SJSA1 (cell line): ENCODE data around the gene WNT11. TPM values are rescaled to one million over a fixed set of nuclear protein-coding genes. Genes with fewer than 3 reads are reported as not detected.
A peak's percentile ranks its signal among the peaks of the same experiment; 100 is the strongest.

ENCODE experiments used
- DNase-seq, 2 experiments: peaks; one replicate each; pipeline ENCODE4 v3.0.0-alpha.2; 2015 to 2020; ENCODE audit warnings: low spot score in 2 of 2, low read depth in 1 of 2
- H3K27ac ChIP-seq: fragments of 250-450 bp; sonication (Bioruptor Pico); 2 replicates; pipeline ENCODE4 v1.5.1; 2020; ENCODE audit warnings: mild to moderate bottlenecking, moderate library complexity
- H3K27me3 ChIP-seq: fragments of 250-450 bp; sonication (Bioruptor Pico); replicated peaks from 2 replicates; pipeline ENCODE4 v1.5.1; 2020; ENCODE audit warnings: mild to moderate bottlenecking, moderate library complexity
- H3K36me3 ChIP-seq: fragments of 250-450 bp; sonication (Bioruptor Pico); 2 replicates; pipeline ENCODE4 v1.5.1; 2020; ENCODE audit warnings: mild to moderate bottlenecking
- H3K4me1 ChIP-seq: fragments of 250-450 bp; sonication (Bioruptor Pico); replicated peaks from 2 replicates; pipeline ENCODE4 v1.6.1; 2021; ENCODE audit warnings: mild to moderate bottlenecking
- H3K4me3 ChIP-seq: fragments of 250-450 bp; sonication (Bioruptor Pico); 2 replicates; pipeline ENCODE4 v1.5.1; 2020; ENCODE audit warnings: mild to moderate bottlenecking
- H3K9me3 ChIP-seq: fragments of 250-450 bp; sonication (Bioruptor Pico); replicated peaks from 2 replicates; pipeline ENCODE4 v1.5.1; 2020; ENCODE audit warnings: mild to moderate bottlenecking
- total RNA-seq: library from RNA; depleted of rRNA; stranded (reverse); fragments of >200 nt; shearing (Covaris generic); gene quantifications from 2 replicates; pipeline ENCODE4 v1.2.3, GENCODE V29; 2014; rRNA removed

WNT11 gene
- total RNA-seq = not detected in 2 replicates

GRCh38 chr11:76206327-76207081 is at the start of gene WNT11:
Gene WNT11 (minus strand): TSS chr11:76206502. CDS start chr11:76206407, 95 bp downstream.
- Histone ChIP-seq H3K27me3 (peaks cover 40% of the 10 kb centered on the region), H3K9me3 (no peaks in the 10 kb centered on the region), H3K4me3 (peak within 1 kb of the TSS; percentile 25), H3K27ac (no peak within 1 kb of the TSS), H3K4me1 (peaks cover 42% of the 10 kb centered on the region), H3K36me3 (no peaks in the 10 kb centered on the region)
- DNase-seq = no peak

- Histone ChIP-seq H3K4me3 (no peak overlapping the region), H3K27me3 (no peaks in the 10 kb centered on the region), H3K9me3 (no peaks in the 10 kb centered on the region), H3K4me1 (no peaks in the 10 kb centered on the region), H3K36me3 (no peaks in the 10 kb centered on the region), H3K27ac (no peak overlapping the region)
- no peak for DNase-seq
These were observed 47.1 kb upstream of the WNT11 start for GRCh38 chr11:76253416-76253815.

GRCh38 chr11:76252631-76253070 is 46.3 kb upstream of the WNT11 start:
- DNase-seq = no peak
- Histone ChIP-seq H3K9me3 (no peaks in the 10 kb centered on the region), H3K27ac (no peak overlapping the region), H3K4me1 (no peaks in the 10 kb centered on the region), H3K36me3 (no peaks in the 10 kb centered on the region), H3K27me3 (no peaks in the 10 kb centered on the region), H3K4me3 (no peak overlapping the region)

- Histone ChIP-seq H3K4me3 (no peak overlapping the region), H3K4me1 (no peaks in the 10 kb centered on the region), H3K9me3 (no peaks in the 10 kb centered on the region), H3K27ac (no peak overlapping the region), H3K36me3 (no peaks in the 10 kb centered on the region), H3K27me3 (no peaks in the 10 kb centered on the region)
- DNase-seq = no peak
These were observed 45.3 kb upstream of the WNT11 start for GRCh38 chr11:76251576-76251975.

GRCh38 chr11:76251226-76251575 is 44.9 kb upstream of the WNT11 start:
- Histone ChIP-seq H3K4me1 (no peaks in the 10 kb centered on the region), H3K27ac (no peak overlapping the region), H3K4me3 (no peak overlapping the region), H3K9me3 (no peaks in the 10 kb centered on the region), H3K27me3 (no peaks in the 10 kb centered on the region), H3K36me3 (no peaks in the 10 kb centered on the region)
- DNase-seq = no peak

- H3K27me3 ChIP-seq = no peaks in the 10 kb centered on the region
- no peaks in the 10 kb centered on the region for H3K36me3 ChIP-seq
- DNase-seq = no peak
These were observed 44.4 kb upstream of the WNT11 start for GRCh38 chr11:76250520-76251225.

DNA sequence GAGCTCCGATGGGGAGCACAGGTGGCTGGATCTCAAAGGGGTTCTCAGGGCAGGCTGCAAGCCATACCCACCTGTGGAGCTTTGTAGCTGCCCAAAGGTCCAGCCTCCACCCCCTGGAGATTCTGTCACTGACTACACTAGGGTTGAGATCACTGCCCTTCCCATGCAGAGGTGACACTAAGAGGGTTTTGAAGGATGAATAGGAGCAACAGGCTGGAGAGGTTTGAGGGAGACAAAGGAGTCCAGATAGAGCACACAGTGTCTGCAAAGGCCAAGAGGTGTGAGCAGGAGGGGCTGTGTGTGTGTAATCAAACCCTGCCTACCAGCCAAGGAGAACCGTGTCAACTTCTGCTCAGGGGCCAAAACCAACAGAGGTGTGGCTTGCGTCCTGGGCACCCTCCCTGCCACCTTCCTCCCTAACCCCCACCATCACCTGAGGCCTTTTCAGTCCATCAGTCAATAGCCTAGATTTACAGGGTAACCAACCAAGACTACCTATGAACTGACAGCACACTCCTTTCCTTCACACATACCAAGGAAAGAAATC is 43.0 kb upstream of the WNT11 start:
- H3K36me3 ChIP-seq = no peaks in the 10 kb centered on the region
- H3K4me3 ChIP-seq = no peak overlapping the region
- no peak overlapping the region for H3K27ac ChIP-seq
- H3K9me3 ChIP-seq = no peaks in the 10 kb centered on the region
- H3K27me3 ChIP-seq = no peaks in the 10 kb centered on the region
- H3K4me1 ChIP-seq = no peaks in the 10 kb centered on the region
- DNase-seq = no peak

More at GRCh38 chr11:76250520-76251225, 44.4 kb upstream of the WNT11 start:
- no peaks in the 10 kb centered on the region for H3K4me1 ChIP-seq
- H3K27ac ChIP-seq = no peak overlapping the region
- H3K9me3 ChIP-seq = no peaks in the 10 kb centered on the region
- H3K4me3 ChIP-seq = no peak overlapping the region

- Histone ChIP-seq H3K27me3 (no peaks in the 10 kb centered on the region), H3K9me3 (no peaks in the 10 kb centered on the region), H3K27ac (no peak overlapping the region), H3K4me1 (no peaks in the 10 kb centered on the region), H3K4me3 (no peak overlapping the region), H3K36me3 (no peaks in the 10 kb centered on the region)
- DNase-seq = no peak
These were observed 41.9 kb upstream of the WNT11 start for GRCh38 chr11:76248210-76248609.

DNA sequence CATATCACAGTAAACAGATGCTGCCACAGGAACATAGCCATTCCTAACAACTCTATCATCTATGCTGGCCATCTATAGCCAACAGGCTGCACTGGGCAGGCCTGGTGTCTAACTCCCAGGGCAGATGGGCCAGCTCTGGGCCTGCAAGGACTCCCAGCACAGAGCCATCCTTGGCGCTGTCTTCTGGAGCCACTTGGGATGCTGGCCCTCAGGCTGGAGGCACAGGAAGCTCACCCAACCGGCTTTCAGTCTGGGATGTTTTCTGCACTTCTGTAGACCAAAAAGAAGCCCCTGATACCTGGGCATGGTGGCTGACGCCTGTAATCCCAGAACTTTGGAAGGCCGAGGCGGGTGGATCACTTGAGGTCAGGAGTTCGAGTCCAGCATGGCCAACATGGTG is 40.8 kb upstream of the WNT11 start:
- no peaks in the 10 kb centered on the region for H3K27me3 ChIP-seq
- no peaks in the 10 kb centered on the region for H3K36me3 ChIP-seq
- no peaks in the 10 kb centered on the region for H3K9me3 ChIP-seq
- no peak for DNase-seq
- H3K4me3 ChIP-seq = no peak overlapping the region
- no peaks in the 10 kb centered on the region for H3K4me1 ChIP-seq
- no peak overlapping the region for H3K27ac ChIP-seq

- H3K36me3 ChIP-seq = no peaks in the 10 kb centered on the region
- H3K4me3 ChIP-seq = no peak overlapping the region
- no peak for DNase-seq
- no peak overlapping the region for H3K27ac ChIP-seq
- no peaks in the 10 kb centered on the region for H3K4me1 ChIP-seq
- no peaks in the 10 kb centered on the region for H3K9me3 ChIP-seq
- H3K27me3 ChIP-seq = no peaks in the 10 kb centered on the region
These were observed 40.1 kb upstream of the WNT11 start for GRCh38 chr11:76246271-76246933.

DNA sequence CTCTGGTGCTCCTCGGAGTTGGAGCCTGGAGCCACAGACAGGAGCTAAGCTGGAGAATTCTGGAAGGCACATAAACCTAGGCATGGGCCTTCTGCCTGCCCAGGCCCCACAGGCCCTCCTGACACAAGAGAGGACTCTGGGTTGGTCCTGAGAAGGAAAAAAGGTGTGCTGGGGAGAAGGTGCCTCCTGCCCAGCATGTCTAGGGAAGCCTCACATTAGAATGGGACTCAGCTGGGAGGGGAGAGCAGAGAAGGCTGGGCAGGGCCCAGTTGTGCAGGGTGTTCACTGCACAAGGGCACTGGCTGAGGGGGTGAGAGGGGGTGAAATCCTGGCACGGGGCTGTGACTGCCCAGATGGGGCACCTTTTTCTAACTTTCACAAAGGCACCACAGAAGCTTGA is 39.4 kb upstream of the WNT11 start:
- no peaks in the 10 kb centered on the region for H3K27me3 ChIP-seq
- no peaks in the 10 kb centered on the region for H3K36me3 ChIP-seq

DNA sequence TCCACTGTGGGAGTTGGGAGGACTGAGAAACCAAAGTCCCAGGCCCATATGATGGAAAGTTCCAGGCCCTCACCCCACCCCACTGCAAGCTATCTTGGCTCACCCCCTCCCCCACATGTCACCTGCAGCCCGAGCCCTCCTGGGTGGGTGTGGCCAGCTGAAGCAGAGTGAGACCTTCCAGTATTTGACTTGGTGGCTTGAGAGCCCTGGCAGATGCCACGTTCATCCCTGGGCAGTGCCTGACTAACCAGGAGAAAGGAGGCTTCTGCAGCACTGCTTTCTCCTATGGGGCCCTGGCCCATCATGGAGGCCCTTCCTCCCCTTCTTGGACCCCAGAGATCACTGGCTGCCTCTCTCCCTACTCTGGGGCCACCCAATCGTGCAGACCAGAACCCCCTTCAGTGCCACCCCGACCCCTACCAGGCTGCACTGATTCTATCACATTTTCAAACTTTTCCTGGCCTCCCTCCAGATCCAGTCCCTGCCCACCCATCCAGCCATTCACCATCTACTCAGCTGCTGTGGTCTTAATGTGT is 38.1 kb upstream of the WNT11 start:
- Histone ChIP-seq H3K9me3 (no peaks in the 10 kb centered on the region), H3K27me3 (no peaks in the 10 kb centered on the region), H3K4me1 (no peaks in the 10 kb centered on the region), H3K27ac (no peak overlapping the region), H3K36me3 (no peaks in the 10 kb centered on the region), H3K4me3 (no peak overlapping the region)
- DNase-seq = no peak

More for the DNA sequence above, 39.4 kb upstream of the WNT11 start:
- Histone ChIP-seq H3K27ac (no peak overlapping the region), H3K9me3 (no peaks in the 10 kb centered on the region), H3K4me3 (no peak overlapping the region), H3K4me1 (no peaks in the 10 kb centered on the region)
- DNase-seq = no peak

- Histone ChIP-seq H3K4me3 (no peak overlapping the region), H3K27me3 (no peaks in the 10 kb centered on the region), H3K27ac (no peak overlapping the region)
These were observed 37.6 kb upstream of the WNT11 start for GRCh38 chr11:76243957-76244285.

More at GRCh38 chr11:76243957-76244285, 37.6 kb upstream of the WNT11 start:
- no peaks in the 10 kb centered on the region for H3K36me3 ChIP-seq
- H3K9me3 ChIP-seq = no peaks in the 10 kb centered on the region
- no peak for DNase-seq
- no peaks in the 10 kb centered on the region for H3K4me1 ChIP-seq
